ENCODE measurements around the gene KDM3A. TPM values are rescaled to one million over a fixed set of nuclear protein-coding genes. Genes with fewer than 3 reads are reported as not detected.

The KDM3A gene
- total RNA-seq, 1 experiment from 2014 or later = 12.9 TPM

DNA sequence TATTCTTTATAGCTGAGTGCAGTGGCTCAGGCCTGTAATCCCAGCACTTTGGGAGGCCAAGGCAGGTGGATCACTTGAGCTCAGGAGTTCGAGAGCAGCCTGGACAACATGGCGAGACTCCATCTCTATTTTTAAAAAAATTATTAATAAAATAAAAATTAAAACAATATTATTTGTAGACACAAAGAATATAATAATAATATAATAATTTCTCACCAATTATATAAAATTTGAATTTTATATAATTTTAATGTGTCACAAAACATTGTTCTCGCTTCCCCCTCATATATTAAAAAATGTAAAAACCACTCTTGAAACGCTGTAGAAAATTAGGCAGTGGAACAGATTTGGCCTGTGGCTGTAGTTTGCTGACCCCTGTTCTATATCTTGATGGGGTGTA is 5.6 kb upstream of the KDM3A start:
- no peak for DNase-seq (ENCODE audit: low read depth)

DNA sequence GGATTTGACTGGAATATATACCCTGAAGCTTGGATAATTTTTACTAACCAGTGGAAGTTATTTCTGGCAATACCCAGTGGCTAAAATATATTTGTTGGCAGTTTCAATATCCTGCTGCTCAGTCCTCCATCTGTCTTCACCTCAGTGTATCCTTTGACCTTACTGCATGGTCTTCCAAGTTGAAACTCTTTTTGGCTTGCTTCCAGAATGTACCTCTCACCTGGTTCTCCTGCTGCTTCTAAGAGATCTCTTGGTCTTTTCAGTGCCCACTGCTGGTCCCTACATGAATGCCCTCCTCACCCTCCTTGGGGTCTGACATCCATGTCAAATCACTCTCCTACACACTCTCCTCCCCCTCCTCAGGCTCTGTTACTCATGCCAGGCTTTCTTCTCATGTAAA is 4.8 kb upstream of the KDM3A start:
- no peak for DNase-seq (ENCODE audit: low read depth)

DNA sequence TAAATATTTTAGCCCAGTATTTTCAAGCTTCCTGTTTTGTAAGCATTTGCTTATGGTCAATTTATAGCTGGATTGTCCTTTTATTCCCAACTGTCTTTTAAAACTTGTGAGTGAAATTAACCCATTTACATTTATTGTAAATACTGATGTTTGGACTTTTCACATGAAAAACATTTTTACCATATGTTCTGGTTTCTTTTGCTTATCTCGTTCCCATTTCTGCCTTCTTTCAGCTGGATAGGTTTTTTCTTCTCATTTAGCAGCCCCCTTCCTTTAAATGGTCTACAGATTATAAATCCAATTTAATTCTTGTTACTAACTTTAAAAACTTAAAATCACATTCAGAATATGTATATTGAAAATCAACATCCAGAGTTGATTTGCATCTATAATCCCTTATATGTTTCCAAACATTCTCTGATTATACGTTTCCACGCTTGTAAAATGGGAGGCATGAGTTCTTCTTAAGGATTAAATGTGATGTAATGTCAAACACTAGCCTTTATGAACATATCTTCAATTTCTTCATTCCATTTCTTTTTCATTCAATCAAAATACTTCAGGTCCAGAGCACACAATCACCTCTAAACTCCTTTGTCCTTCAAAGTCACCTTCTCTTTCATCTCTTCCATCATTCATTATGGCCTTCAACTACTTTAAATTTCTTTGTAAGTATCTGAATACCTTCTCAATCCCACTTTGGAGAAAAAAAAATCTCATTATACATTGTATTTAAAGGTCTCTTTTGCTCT is 1.1 kb upstream of the KDM3A start:
- DNase-seq (ENCODE audit: low read depth) = no peak

DNA sequence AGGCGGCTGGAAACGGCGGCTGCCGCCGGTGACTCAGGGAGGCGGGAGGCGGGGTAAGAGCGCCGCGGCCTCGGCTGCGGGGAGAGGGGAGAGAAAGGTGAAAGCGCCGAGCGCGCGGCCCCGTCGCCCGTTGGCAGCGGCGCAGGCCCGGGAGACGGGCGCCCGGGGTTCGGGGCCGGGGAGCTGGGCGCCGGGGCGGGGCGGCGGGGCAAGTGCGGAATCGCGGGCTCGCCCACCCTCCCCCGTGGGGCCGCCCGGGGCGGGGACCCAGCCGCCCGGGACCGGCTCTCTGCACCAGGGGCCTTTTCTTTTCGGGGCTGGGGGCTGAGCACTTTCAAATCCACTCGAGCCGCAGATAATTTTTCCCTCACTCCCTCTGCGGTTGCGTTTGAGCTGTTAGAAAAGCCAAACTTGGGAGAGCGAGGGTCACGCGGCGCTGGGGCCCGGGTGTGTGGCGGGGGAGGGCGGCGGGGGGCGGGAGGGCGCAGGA is 266 bp downstream of the KDM3A start:
- DNase-seq (ENCODE audit: low read depth) = no peak

DNA sequence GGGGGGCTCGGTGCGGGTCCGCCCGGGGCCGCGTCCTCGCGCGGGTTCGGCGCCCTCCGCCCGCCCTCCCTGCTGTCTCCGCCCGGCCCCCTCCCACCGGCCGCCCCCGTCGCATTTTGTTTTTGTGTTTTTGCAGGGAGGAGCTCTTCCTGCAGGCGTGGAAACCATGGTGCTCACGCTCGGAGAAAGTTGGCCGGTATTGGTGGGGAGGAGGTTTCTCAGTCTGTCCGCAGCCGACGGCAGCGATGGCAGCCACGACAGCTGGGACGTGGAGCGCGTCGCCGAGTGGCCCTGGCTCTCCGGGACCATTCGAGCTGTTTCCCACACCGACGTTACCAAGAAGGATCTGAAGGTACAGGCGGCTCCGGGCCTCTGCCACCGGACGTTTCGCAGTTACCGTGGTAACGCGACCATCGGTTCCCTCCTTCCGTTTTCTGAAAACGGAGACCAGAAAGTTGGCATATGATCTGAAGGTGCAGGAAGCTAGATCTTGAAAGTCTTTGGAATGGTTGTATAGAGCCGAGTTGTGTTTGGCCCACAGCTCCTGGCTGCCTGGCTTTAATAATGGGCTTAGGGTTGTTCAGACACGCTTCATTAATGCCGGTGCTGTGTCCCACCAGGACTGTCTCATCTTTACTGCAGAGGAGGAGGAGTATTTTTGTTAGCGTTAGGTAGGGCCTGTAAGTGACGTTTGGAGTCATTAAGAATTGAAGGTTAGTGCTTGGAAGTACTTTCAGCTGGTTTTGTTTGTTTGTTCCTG is 891 bp downstream of the KDM3A start:
- peak; percentile 59 for DNase-seq (ENCODE audit: low read depth)

DNA sequence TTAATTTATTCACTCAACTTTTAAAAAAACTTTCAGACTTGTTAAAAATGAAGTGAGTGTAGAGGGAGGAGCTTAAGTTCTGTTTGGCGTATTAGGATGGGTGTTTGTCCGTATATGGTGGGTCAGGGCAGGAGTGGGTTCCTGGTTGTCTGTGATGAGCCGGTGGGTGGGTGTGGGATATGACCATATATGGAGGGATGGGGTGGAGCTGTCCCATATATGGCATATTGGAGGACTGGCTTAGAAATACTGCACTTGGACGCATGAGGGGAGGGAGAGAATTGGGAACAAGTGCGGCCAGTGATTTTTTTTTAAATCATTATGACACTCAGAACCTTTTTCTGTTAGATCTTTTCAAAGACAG is 1.5 kb downstream of the KDM3A start:
- DNase-seq (ENCODE audit: low read depth) = peak; percentile 86

DNA sequence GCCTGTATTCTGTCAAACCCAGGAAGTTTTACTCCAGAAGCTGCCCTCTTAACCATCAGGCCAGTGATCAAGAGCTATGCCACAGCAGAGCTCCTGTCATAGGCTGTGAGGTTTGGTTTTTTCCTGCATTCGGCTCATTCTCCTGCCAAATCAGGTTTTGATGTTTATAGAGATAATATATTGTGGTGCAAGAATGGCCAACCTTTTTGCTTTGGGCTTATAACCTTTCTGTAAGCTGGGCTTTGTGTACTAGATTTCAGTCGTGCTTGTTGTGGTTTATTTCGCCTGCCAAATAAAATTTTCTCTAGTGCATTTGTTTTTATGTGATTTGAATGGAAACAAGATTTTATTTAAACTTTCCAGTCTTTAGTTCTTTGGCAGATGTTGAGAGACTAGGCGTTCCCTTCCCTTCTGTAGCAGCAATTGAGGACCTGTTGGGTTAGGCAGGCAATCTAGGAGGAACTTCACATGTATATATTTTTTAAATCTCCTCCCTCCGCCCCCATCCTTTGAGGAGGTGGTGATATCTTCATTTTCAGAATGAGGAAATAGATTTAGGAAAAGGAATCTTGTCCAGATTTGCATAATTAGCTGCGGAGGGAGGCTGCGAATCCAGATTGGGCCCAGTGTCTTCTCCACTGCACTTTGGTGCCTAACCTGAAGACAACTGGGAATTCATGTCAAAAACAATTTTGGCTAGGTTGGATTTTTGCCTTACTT is 2.6 kb downstream of the KDM3A start:
- no peak for DNase-seq (ENCODE audit: low read depth)

DNA sequence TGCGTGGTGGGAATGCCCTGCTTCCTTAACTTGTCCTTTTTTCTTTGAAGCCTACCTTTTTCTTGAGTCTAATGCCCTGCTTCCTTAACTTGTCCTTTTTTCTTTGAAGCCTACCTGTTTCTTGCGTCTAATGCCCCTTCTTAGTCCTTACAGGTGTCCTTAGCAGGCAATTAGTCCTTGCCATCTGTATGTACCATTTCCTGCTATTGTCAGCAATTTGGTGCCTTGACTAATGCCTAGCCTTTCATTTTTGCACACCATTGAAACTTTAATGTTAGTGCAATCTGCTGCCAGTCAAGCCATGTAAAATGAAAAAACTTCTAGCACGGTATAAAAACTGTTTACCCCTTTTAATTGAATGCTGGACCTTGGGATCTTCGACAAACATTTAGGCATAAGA is 4.3 kb downstream of the KDM3A start:
- no peak for DNase-seq (ENCODE audit: low read depth)

DNA sequence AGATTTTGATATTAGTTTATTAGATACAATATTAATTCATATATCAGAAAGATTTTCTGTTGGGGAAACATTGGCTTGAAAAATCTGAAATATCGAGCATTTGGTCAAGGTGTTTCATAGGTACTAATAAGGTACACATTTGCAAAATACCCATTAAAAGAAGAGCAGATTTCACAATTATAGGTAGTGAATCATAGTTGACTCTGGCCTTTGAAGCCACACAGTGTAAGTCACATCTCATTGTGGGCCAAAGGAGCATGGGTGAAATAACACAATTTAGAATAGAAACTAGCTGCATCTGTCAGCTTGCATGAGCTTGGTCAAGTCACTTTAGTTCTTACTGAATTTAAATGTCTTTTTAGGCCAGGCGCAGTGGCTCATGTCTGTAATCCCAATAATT is 4.9 kb downstream of the KDM3A start:
- no peak for DNase-seq (ENCODE audit: low read depth)

DNA sequence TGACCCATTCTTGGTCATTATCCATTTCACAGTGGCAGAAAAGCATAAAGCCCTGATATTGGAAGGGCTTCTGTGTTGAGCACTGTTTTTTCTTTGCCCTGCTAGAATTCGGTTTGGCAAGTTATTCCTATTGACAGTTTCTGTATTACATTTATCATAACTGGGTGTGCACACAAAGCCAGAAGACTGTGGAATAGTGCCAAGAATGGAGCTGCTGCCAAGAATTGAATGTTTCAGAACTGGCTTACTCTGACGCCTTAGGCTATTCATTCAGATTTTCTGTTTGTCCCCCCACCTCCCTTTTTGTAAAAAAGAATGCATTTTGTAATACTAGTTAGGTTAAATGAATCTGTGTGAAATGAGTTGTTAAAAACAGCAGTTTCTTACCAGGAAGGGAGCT is 12.7 kb downstream of the KDM3A start:
- no peak for DNase-seq (ENCODE audit: low read depth)

DNA sequence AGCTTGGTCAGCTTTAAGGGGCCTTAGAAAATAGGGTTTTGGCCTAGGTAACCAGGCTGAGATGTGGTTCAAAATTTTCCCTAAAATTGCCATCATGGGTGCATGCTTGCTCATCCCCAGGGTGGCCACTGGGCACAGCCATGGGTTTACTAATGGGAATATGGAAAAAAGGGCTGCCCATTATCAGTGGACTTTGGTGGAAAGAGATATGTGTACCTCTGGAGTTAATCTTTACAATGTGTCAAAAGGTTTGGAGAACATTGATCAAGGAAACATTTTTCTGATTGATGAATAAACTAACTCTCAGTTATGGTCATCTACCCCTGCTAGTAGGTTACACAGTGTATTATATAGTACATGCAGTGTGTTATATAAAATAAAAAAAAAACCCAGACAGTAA is 13.1 kb downstream of the KDM3A start:
- DNase-seq (ENCODE audit: low read depth) = no peak

DNA sequence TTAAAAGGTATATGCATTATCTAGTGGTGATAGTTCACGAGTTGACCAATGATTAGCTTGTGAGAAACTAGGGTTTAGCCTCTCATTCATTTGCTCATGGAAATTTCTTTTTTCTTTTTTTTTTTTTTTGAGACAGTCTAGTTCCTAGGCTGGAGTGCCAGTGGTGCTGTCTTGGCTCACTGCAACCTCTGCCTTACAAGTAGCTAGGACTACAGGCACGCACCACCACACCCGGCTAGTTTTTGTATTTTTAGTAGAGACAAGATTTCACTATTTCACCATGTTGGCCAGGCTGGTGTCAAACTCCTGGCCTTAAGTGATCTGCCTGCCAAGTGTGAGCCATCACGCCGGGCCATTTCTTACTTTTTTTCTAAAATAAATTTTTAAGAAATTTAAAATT is 14.0 kb downstream of the KDM3A start:
- DNase-seq (ENCODE audit: low read depth) = no peak

DNA sequence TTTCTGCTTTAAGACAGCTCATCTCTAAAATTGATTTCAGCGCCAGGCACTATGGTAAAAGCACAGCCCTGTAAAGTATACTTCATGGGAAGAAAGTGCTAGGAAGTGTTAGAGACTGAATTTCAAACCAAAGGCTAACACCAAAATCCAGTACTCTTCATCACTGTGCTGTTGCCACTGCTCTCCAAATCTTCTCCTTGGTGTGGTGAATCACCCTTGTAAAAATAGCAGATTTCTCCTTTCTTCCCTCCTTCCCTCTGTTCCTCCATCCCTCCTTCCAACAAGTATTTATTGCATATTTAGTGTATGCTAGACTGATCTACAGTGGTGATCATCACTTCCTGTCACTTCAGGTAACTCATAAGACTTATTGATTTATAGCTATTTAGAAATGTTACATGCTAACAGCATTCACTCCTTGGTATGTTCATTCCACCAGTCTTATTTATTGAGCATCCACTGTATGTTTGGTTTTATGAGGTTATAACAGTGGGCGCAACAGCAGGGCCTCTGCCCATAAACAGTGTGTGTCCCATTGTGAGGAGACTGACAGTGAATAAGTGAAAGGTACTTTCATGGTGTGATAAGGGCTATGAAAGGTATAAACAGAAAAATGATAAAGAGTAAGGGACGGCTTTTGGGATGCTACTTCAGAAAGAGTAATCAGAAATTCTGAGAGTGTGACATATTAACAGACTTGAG is 20.0 kb downstream of the KDM3A start:
- DNase-seq (ENCODE audit: low read depth) = no peak

DNA sequence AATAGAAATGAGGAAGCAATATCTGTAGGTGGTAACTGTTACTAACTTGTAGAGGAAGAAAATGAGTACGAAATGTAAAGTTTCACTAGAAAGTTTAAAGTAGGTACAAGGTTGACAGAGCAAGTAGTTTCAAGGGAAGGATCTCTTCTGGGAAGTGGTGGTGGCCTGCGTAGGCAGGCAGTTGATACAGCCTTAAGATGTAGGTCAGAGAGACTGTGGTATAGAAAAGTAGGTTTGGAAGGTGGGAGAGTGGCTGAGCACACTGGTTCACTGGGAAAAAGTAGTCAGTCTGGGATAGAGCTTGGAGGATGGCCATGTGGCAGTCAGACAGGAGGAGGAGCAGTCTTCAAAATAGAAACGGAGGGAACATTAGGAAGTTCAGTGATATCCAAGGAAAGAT is 23.5 kb downstream of the KDM3A start:
- DNase-seq (ENCODE audit: low read depth) = no peak

DNA sequence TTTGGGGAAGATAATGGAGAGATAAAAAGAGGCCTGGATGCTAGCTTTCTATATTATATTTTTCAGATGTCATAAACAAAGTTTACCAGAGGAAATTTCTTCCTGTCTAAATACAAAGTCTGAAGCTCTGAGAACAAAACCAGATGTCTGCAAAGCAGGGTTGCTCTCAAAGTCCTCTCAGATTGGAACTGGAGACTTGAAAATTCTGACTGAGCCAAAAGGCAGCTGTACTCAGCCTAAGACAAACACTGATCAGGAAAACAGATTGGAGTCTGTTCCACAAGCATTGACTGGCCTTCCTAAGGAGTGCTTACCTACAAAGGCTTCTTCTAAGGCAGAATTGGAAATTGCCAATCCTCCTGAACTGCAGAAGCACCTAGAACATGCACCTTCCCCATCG is 25.1 kb downstream of the KDM3A start:
- no peak for DNase-seq (ENCODE audit: low read depth)

DNA sequence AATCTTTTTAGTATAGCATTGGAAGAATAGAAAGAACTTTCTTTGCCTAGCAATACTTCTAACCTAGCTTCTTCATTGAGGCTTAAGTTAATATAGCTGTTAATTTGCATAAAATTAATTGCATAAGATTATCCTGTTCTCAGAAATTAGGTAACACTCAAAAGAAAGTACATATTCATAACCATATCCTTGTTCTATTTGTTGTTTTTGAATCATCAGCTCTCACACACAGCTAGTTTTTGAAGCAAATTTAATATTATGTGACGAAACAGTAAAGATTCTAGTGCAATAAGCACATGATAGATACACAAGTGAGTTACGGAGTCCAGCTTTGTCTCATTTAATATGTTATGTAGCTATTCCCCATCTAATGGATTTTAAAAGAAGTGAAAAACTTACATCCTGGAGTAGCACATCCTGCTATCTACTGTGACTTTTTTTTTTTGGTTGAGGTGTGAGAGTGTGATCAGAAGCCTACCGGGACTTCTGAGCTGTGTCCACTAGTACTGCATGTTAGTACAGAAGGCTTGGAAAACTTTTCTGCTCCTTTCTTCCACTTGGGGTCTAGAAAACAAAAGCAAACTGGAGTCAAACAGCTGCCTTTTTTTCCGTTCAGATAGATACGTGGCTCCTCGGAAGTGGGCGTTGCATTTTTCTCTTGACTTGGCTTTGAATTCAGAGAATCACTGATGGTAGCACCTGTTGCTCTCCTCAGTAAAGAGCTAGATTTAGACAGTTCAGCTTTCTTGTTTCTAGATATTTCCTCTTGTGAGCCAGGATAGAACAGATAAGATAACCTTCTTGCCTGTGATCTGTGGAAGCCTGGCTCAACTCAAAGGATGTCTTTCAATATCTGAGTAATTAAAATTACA is 27.2 kb downstream of the KDM3A start:
- DNase-seq (ENCODE audit: low read depth) = no peak

DNA sequence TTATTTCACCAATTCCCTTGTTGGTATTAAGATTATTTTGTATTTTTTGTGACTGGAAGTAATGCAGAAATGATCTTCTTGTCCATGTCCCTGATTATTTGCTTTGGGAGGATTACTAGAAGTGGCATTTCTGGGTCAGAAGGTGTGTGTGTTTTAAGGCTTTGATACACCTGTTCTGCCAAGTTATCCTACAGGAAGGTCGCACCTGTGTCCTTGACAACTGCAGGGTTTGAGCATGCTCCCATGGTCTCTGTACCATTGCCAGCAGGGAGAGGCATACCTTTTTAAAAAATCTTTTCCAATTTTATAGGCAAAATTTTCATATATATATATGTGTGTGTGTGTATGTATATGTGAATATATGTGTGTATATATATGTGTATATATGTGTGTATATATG is 29.7 kb downstream of the KDM3A start:
- no peak for DNase-seq (ENCODE audit: low read depth)

DNA sequence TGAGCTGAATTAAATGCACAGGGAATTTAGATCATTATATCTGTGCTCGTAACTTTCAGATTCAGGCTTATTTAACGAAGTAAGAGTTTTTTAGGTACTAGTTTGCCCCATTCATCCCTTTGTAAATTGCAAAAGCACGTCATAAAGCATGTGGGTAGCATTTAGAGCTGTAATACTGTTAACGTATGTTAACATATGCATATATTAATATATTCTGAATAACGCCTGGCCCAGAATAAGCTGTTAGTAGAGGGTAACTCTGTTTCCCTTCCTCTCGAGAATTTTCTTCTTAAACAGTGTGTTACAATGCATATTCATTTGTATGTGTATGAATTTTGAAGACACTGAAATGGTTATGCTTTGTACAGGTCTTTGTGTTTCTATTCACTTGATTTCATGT is 30.5 kb downstream of the KDM3A start:
- DNase-seq (ENCODE audit: low read depth) = no peak

DNA sequence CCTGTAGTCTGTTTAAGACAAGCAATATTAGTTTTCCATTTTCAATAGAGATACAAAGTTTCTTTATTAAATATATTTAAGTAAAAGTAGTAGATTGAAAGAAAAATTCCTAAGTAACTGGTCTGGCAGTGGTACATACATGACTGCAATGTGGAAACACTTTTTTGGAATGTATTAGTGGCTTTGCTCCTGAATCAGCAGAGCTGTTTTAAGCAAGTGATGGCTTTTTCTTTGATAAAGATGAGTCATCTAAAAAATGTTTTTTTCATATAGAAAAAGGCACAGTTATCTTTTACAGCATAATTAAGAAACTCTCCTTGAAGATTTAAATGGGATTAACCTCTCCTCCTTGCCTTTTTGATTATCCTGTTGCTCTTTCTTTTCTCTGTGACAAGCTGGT is 34.9 kb downstream of the KDM3A start:
- DNase-seq (ENCODE audit: low read depth) = no peak

DNA sequence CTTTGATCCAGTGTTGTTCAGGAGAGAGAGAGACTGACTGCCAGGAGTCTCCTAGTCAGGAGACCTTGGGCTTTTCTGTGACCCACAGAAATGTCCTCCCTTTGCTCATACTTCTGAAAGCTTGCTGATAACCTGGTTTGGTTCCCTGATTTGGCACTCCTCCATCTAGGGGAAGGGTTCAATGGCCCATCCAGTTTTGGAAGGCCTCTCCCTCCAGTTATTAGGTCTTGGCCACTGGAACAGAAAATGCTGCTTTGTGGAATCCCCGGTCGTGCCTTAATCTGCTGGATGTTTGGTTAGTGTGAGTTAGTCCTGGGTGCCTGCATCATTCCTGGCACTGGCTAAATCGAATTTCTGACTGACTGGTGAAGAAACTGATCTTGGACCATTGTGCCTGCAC is 35.7 kb downstream of the KDM3A start:
- DNase-seq (ENCODE audit: low read depth) = no peak

DNA sequence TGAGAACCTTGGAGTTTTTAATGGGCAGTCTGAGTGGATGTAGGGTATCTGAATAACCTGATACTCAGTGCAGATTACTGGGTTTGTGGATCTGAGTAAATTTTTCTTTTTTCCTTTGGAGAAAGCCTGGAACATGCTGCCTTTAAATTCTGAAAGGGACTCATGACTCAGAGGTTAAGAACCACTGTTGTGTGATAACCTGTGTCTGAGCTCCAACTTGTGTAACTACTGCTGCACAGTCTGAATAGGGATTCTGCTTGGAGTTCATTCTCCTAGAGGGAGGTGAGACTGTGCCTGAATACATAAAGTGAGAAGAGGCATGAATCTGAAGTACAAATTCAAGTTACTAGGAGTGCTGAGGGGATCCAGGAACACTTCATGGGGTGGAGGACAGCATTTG is 36.2 kb downstream of the KDM3A start:
- DNase-seq (ENCODE audit: low read depth) = no peak

All from Daoy (cell line).